22Rv1 (cell line): Measurements from ENCODE around the gene CHD2.
A peak's percentile ranks its signal among the peaks of the same experiment; 100 is the strongest.

ENCODE experiments used
- H3K27ac ChIP-seq: fragments of 450-650 bp; 2 replicates; pipeline ENCODE4 v1.5.1; 2017
- ZFX ChIP-seq: fragments of 450-650 bp; IDR thresholded peaks from 2 replicates; pipeline ENCODE4 v1.6.1; 2017; ENCODE audit warnings: antibody characterized with exemption, borderline replicate concordance
- TF ChIP-seq, protein P1 (sequence below): fragments of 450-650 bp; IDR thresholded peaks from 2 replicates; pipeline ENCODE4 v1.5.1; 2017; ENCODE audit warnings: mild to moderate bottlenecking

CHD2 gene

GRCh38 chr15:92934716-92935115, 34.6 kb downstream of the CHD2 start:
- TF ChIP-seq, protein P1, sequence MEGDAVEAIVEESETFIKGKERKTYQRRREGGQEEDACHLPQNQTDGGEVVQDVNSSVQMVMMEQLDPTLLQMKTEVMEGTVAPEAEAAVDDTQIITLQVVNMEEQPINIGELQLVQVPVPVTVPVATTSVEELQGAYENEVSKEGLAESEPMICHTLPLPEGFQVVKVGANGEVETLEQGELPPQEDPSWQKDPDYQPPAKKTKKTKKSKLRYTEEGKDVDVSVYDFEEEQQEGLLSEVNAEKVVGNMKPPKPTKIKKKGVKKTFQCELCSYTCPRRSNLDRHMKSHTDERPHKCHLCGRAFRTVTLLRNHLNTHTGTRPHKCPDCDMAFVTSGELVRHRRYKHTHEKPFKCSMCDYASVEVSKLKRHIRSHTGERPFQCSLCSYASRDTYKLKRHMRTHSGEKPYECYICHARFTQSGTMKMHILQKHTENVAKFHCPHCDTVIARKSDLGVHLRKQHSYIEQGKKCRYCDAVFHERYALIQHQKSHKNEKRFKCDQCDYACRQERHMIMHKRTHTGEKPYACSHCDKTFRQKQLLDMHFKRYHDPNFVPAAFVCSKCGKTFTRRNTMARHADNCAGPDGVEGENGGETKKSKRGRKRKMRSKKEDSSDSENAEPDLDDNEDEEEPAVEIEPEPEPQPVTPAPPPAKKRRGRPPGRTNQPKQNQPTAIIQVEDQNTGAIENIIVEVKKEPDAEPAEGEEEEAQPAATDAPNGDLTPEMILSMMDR, result no peak
- TF ChIP-seq ZFX, result no peak
- peak overlapping the region; percentile 45; the same call in 1 of the 2 replicates for H3K27ac ChIP-seq

GRCh38 chr15:92936138-92936537, 36.0 kb downstream of the CHD2 start:
- TF ChIP-seq, protein P1, result no peak
- TF ChIP-seq ZFX, result no peak

GRCh38 chr15:92936693-92937092, 36.6 kb downstream of the CHD2 start:
- H3K27ac ChIP-seq, result peak overlapping the region; percentile 25
- TF ChIP-seq, protein P1, result no peak
- TF ChIP-seq ZFX, result no peak

More at GRCh38 chr15:92936138-92936537, 36.0 kb downstream of the CHD2 start:
- peak overlapping the region; percentile 25 for H3K27ac ChIP-seq

GRCh38 chr15:92937901-92938300, 37.8 kb downstream of the CHD2 start:
- TF ChIP-seq, protein P1, result no peak
- no peak for TF ChIP-seq ZFX
- H3K27ac ChIP-seq, result peak overlapping the region; percentile 25

- TF ChIP-seq ZFX, result no peak
- TF ChIP-seq, protein P1, result 0 out of 2 replicates have a peak, but pooled peaks have one; percentile 7
Measured at GRCh38 chr15:92938387-92938786, 38.3 kb downstream of the CHD2 start.

GRCh38 chr15:92941668-92942067, 41.5 kb downstream of the CHD2 start:
- TF ChIP-seq, protein P1, result no peak
- no peak for TF ChIP-seq ZFX

More at GRCh38 chr15:92938387-92938786, 38.3 kb downstream of the CHD2 start:
- H3K27ac ChIP-seq, result peak overlapping the region; percentile 25

DNA sequence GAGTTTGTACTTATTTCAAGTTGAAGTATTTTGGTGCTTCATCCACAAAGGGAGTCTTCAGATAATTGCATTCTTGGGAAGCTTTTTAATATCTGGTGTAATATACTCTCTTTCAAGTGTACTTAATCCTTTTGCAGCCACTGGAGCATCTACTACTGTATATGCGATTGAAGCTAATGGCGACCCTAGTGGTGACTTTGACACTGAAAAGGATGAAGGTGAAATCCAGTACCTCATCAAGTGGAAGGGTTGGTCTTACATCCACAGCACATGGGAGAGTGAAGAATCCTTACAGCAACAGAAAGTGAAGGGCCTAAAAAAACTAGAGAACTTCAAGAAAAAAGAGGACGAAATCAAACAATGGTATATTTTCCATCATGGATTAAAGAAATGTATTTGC, 42.6 kb downstream of the CHD2 start:
- H3K27ac ChIP-seq, result no peak overlapping the region; the same call in 1 of the 2 replicates
- no peak for TF ChIP-seq ZFX
- TF ChIP-seq, protein P1, result no peak

More at GRCh38 chr15:92941668-92942067, 41.5 kb downstream of the CHD2 start:
- H3K27ac ChIP-seq, result no peak overlapping the region
